GM18508 (cell line): ENCODE data around the gene CECR2.
"Not testable (repeated sequence)": the region's sequence is repeated elsewhere in the genome, so short reads cannot be mapped to it uniquely, and the experiment has no call there.

ENCODE experiments used
- ATAC-seq: cut with Tn5 transposase; IDR thresholded peaks from one replicate; pipeline ENCODE4 v1.9.1; 2021; ENCODE audit warnings: moderate number of reproducible peaks; ENCODE audit not compliant: insufficient read depth, unreplicated experiment

CECR2 gene

GRCh38 chr22:17400305-17400704 lies 31.0 kb downstream of the CECR2 start:
- ATAC-seq, result no peak

GRCh38 chr22:17401728-17402127 lies 32.5 kb downstream of the CECR2 start:
- ATAC-seq, result no peak

- no peak for ATAC-seq
Observed at GRCh38 chr22:17402293-17402692, 33.0 kb downstream of the CECR2 start.

GRCh38 chr22:17403906-17404305 lies 34.6 kb downstream of the CECR2 start:
- ATAC-seq, result no peak

- ATAC-seq, result no peak
Observed at GRCh38 chr22:17407643-17408042, 38.4 kb downstream of the CECR2 start.

- ATAC-seq, result no peak
Observed at GRCh38 chr22:17410576-17410975, 41.3 kb downstream of the CECR2 start.

GRCh38 chr22:17411213-17411612 lies 42.0 kb downstream of the CECR2 start:
- ATAC-seq, result no peak

GRCh38 chr22:17412232-17412631 lies 43.0 kb downstream of the CECR2 start:
- ATAC-seq, result no peak

- ATAC-seq, result no peak
Observed at GRCh38 chr22:17418890-17419324, 49.6 kb downstream of the CECR2 start.

GRCh38 chr22:17419348-17419747 lies 50.1 kb downstream of the CECR2 start:
- ATAC-seq, result no peak

- no peak for ATAC-seq
Observed at GRCh38 chr22:17422736-17423343, 53.6 kb downstream of the CECR2 start.

- no peak for ATAC-seq
Observed at GRCh38 chr22:17423616-17424015, 54.4 kb downstream of the CECR2 start.

- ATAC-seq, result not testable (repeated sequence)
Observed at GRCh38 chr22:17427528-17427927, 58.3 kb downstream of the CECR2 start.

GRCh38 chr22:17429516-17429915 lies 60.3 kb downstream of the CECR2 start:
- no peak for ATAC-seq

- no peak for ATAC-seq
Observed at GRCh38 chr22:17430412-17430811, 61.2 kb downstream of the CECR2 start.

- no peak for ATAC-seq
Observed at GRCh38 chr22:17431179-17431578, 61.9 kb downstream of the CECR2 start.

GRCh38 chr22:17434856-17435255 lies 65.6 kb downstream of the CECR2 start:
- ATAC-seq, result no peak

GRCh38 chr22:17435375-17435774 lies 66.1 kb downstream of the CECR2 start:
- no peak for ATAC-seq

GRCh38 chr22:17436382-17436980 lies 67.2 kb downstream of the CECR2 start:
- peak; percentile 47 for ATAC-seq

- ATAC-seq, result no peak
Observed at GRCh38 chr22:17436981-17437412, 67.7 kb downstream of the CECR2 start.

GRCh38 chr22:17438026-17438425 lies 68.8 kb downstream of the CECR2 start:
- ATAC-seq, result no peak

GRCh38 chr22:17441326-17441725 lies 72.1 kb downstream of the CECR2 start:
- no peak for ATAC-seq
